GM23248 (cell line): Measurements from ENCODE around the gene ME2. TPM values are rescaled to one million over a fixed set of nuclear protein-coding genes. Genes with fewer than 3 reads are reported as not detected.

Experiments used
- DNase-seq: peaks from one replicate; pipeline ENCODE4 v3.0.0-alpha.2; 2015
- H2AFZ ChIP-seq: fragments of 200-600 bp; sonication (generic); 2 replicates; pipeline ENCODE4 v1.6.1; 2016; ENCODE audit warnings: antibody characterized with exemption
- H3F3A ChIP-seq: fragments of 200-600 bp; sonication (generic); 2 replicates; pipeline ENCODE4 v1.6.1; 2016; ENCODE audit warnings: mild to moderate bottlenecking, antibody characterized with exemption, mixed run types; ENCODE audit not compliant: insufficient read depth
- H3K27ac ChIP-seq: fragments of 200-600 bp; sonication (generic); 2 replicates; pipeline ENCODE4 v1.5.1; 2016; ENCODE audit warnings: mild to moderate bottlenecking
- H3K27me3 ChIP-seq: fragments of 200-600 bp; sonication (generic); replicated peaks from 2 replicates; pipeline ENCODE4 v1.6.1; 2016; ENCODE audit warnings: mild to moderate bottlenecking; ENCODE audit not compliant: insufficient read depth
- H3K36me3 ChIP-seq: fragments of 200-600 bp; sonication (generic); 2 replicates; pipeline ENCODE4 v1.6.1; 2016; ENCODE audit warnings: low read depth, mild to moderate bottlenecking
- H3K4me1 ChIP-seq: fragments of 200-600 bp; sonication (generic); 2 replicates; pipeline ENCODE4 v1.6.1; 2016; ENCODE audit warnings: mild to moderate bottlenecking; ENCODE audit not compliant: insufficient read depth
- H3K4me2 ChIP-seq: fragments of 200-600 bp; sonication (generic); one replicate; pipeline ENCODE4 v1.6.1; 2016; ENCODE audit warnings: mild to moderate bottlenecking; ENCODE audit not compliant: unreplicated experiment
- H3K4me3 ChIP-seq: fragments of 200-600 bp; sonication (generic); 2 replicates; pipeline ENCODE4 v1.5.1; 2016; ENCODE audit warnings: mild to moderate bottlenecking
- H3K79me2 ChIP-seq: fragments of 200-600 bp; sonication (generic); 2 replicates; pipeline ENCODE4 v1.6.1; 2016; ENCODE audit warnings: mild to moderate bottlenecking; ENCODE audit not compliant: insufficient read depth
- H3K9ac ChIP-seq: fragments of 200-600 bp; sonication (generic); 2 replicates; pipeline ENCODE4 v1.6.1; 2016; ENCODE audit warnings: mild to moderate bottlenecking
- H3K9me2 ChIP-seq: fragments of 200-600 bp; sonication (generic); 2 replicates; pipeline ENCODE4 v1.6.1; 2016; ENCODE audit warnings: mixed run types, mild to moderate bottlenecking, moderate library complexity; ENCODE audit not compliant: insufficient read depth
- H3K9me3 ChIP-seq: fragments of 200-600 bp; sonication (generic); one replicate; pipeline ENCODE4 v1.6.1; 2017; ENCODE audit warnings: low read depth
- H4K20me1 ChIP-seq: fragments of 200-600 bp; sonication (generic); 2 replicates; pipeline ENCODE4 v1.6.0; 2016; ENCODE audit not compliant: insufficient read depth
- EZH2 ChIP-seq: fragments of 200-600 bp; sonication (generic); IDR thresholded peaks from 2 replicates; pipeline ENCODE4 v1.6.1; 2018; ENCODE audit warnings: antibody characterized with exemption, mild to moderate bottlenecking; ENCODE audit not compliant: insufficient read depth, poor library complexity, severe bottlenecking
- EZH2phosphoT487 ChIP-seq: fragments of 200-600 bp; sonication (generic); IDR thresholded peaks from 2 replicates; pipeline ENCODE4 v1.6.1; 2018; ENCODE audit warnings: antibody characterized with exemption, moderate library complexity, mild to moderate bottlenecking, low read depth; ENCODE audit not compliant: insufficient read depth
- WGBS, 2 experiments: methylation state at CpG; one replicate each; pipeline ENCODE4 v1.1.6; 2015 to 2017; ENCODE audit warnings: low lambda C conversion rate in 2 of 2, low coverage in 1 of 2; ENCODE audit errors: missing lambda C conversion rate in 2 of 2; 5-methylcytosine and 5-hydroxymethylcytosine counted together
- in situ Hi-C: fragments of 300-500 bp; cut with MboI; formaldehyde crosslinking; loops from 2 replicates; pipeline ENCODE4 v1.15.0; 2020
- polyA plus RNA-seq: library from polyadenylated mRNA; unstranded; fragments of >200 nt; fragmentation: Nextera tagmentation; extraction: Ambion mirVana; gene quantifications from 2 replicates; pipeline ENCODE4 v1.2.1, GENCODE V29; 2016
- total RNA-seq: library from RNA; depleted of rRNA; stranded (reverse); fragments of >200 nt; shearing (Covaris generic); gene quantifications from 2 replicates; pipeline ENCODE4 v1.2.3, GENCODE V29; 2014

ME2 gene
- total and polyA plus RNA-seq, 2 experiments from 2014 or later, result 24.1 to 32.2 TPM

DNA sequence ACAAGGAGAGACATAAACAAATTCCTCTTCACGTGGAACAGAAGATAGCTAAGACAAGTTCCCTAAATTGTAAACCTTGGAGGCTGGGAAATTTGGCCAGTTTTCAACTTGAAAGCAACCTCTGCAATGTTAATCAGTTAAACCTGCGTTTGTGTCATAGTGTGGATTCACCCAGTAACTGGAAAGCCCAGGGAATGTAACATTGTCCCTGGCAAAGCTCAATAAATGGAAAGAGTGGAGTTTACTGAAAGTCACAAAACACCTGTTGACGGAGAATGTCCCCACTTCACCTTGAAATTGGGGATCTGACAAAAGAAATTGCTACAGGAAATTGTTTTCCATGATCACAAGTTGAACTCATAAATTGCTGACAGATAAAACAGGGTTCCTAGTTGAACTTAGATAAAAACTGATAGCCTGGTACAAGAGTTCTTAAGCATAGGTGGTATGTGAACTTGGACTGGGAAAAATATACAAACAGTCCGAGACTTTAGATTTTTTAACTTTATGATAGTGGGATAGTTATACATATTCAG, 15.0 kb upstream of the ME2 start:
- in situ Hi-C loops, result no loop called here
- H3K27ac ChIP-seq, result no peak overlapping the region
- no peak overlapping the region for H3K4me2 ChIP-seq
- H4K20me1 ChIP-seq, result no peaks in the 10 kb centered on the region
- H2AFZ ChIP-seq, result no peak overlapping the region
- peaks cover 3% of the 10 kb centered on the region; the same call in 1 of the 2 replicates for H3F3A ChIP-seq
- no peak for DNase-seq
- no peak overlapping the region for H3K9ac ChIP-seq
- no peaks in the 10 kb centered on the region for H3K27me3 ChIP-seq
- H3K9me2 ChIP-seq, result no peaks in the 10 kb centered on the region
- no peak for TF ChIP-seq EZH2phosphoT487
- TF ChIP-seq EZH2, result no peak
- H3K4me1 ChIP-seq, result peaks cover 16% of the 10 kb centered on the region
- no peaks in the 10 kb centered on the region for H3K36me3 ChIP-seq
- no peaks in the 10 kb centered on the region for H3K79me2 ChIP-seq
- 55 to 61% methylated on average over 4 of the region's 4 CpGs for WGBS, 2 experiments
- H3K9me3 ChIP-seq, result no peaks in the 10 kb centered on the region
- H3K4me3 ChIP-seq, result no peak overlapping the region

DNA sequence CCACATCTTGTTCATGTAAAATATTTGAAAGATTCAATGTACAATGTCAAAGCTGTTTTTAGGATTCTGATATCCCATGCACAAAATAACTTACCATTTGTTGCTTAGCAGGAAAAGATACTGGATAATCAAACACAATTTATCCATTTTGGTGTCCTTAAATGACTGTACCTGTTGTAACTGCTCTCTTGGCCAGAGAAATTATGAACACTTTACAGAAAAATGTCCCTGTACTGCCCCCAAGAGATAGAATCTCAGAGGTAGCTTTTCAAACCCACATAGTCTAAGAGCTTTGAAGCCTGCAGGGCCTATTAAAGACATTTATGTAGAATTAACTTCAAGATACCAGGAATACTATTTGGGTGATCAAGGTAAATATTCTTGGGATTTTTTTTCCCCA, 12.2 kb upstream of the ME2 start:
- H3K4me3 ChIP-seq, result no peak overlapping the region
- TF ChIP-seq EZH2 (no peak), EZH2phosphoT487 (no peak)
- no peaks in the 10 kb centered on the region for H3K27me3 ChIP-seq
- no peak overlapping the region for H2AFZ ChIP-seq
- no peaks in the 10 kb centered on the region for H4K20me1 ChIP-seq
- H3K9ac ChIP-seq, result no peak overlapping the region
- peaks cover 16% of the 10 kb centered on the region for H3F3A ChIP-seq
- no peak overlapping the region for H3K27ac ChIP-seq
- in situ Hi-C loops, result no loop called here
- peaks cover 15% of the 10 kb centered on the region for H3K4me1 ChIP-seq
- no peaks in the 10 kb centered on the region for H3K9me2 ChIP-seq
- H3K4me2 ChIP-seq, result no peak overlapping the region
- H3K9me3 ChIP-seq, result no peaks in the 10 kb centered on the region
- no peaks in the 10 kb centered on the region for H3K79me2 ChIP-seq
- DNase-seq, result peak; percentile 34
- no peaks in the 10 kb centered on the region for H3K36me3 ChIP-seq

DNA sequence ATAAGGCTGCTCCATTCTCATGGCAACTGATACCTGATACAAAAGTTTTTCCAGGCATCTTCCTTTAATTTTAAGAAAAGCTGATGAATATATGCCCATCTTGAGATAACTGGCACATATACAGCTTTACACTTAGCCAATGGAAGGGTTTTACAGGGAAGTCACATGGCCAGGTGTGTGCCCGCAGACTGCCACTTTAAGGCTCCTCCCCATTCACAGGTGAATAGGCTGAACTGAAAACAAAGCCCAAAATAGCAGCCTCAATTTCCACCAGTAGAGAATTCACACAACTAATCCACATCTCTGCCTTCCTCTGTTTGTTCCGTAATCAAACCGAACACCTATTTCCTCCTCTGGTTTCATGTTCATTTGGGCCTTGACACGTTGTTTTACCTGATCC, 9.8 kb upstream of the ME2 start:
- 96 to 97% methylated on average over 4 of the region's 4 CpGs for WGBS, 2 experiments
- no peak overlapping the region for H2AFZ ChIP-seq
- no peak overlapping the region for H3K4me3 ChIP-seq
- in situ Hi-C loops, result no loop called here
- TF ChIP-seq EZH2phosphoT487, result no peak
- no peak for TF ChIP-seq EZH2
- no peak overlapping the region for H3K9ac ChIP-seq
- H3K27me3 ChIP-seq, result no peaks in the 10 kb centered on the region
- no peaks in the 10 kb centered on the region for H3K9me3 ChIP-seq
- peaks cover 16% of the 10 kb centered on the region for H3F3A ChIP-seq
- no peak overlapping the region for H3K4me2 ChIP-seq
- no peaks in the 10 kb centered on the region for H3K36me3 ChIP-seq
- no peak for DNase-seq
- H3K4me1 ChIP-seq, result peaks cover 15% of the 10 kb centered on the region
- H3K9me2 ChIP-seq, result no peaks in the 10 kb centered on the region
- no peak overlapping the region for H3K27ac ChIP-seq
- no peaks in the 10 kb centered on the region for H4K20me1 ChIP-seq
- no peaks in the 10 kb centered on the region for H3K79me2 ChIP-seq

DNA sequence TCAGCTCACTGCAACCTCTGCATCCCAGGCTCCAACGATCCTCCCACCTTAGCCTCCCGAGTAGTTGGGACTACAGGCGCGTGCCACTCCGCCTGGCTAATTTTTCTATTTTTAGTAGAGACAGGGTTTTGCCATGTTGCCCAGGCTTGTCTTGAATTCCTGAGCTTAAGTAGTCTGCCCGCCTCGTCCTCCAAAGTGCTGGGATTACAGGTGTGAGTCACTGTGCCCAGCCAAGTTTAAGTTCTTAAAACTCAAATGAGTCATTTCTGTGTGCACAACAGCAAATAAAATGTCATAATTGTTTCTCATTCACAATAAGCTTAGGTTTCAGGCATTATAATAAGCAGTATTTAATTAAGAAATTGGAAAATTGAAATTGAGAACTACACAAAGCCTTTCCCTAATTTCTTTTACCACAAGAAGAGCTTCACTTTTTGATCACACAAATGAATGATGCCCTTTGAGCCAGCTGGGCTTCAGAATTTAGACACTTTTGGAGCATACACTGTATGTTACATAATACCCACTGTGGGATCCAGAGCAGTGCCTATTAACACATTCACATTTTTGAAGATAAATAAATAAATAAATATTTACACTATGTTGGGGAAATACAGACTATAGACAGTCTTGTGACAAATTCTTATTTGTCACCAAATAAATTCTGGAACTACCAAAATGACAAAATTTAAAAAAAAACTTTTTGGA, 8.6 kb upstream of the ME2 start:
- H3F3A ChIP-seq, result peaks cover 16% of the 10 kb centered on the region
- peaks cover 15% of the 10 kb centered on the region for H3K4me1 ChIP-seq
- H3K36me3 ChIP-seq, result no peaks in the 10 kb centered on the region
- peak overlapping the region; percentile 28; the same call in 1 of the 2 replicates for H3K27ac ChIP-seq
- no peak overlapping the region for H3K9ac ChIP-seq
- WGBS, 2 experiments, result 54 to 61% methylated on average over 7 of the region's 7 CpGs
- peak; percentile 89 for DNase-seq
- H3K79me2 ChIP-seq, result no peaks in the 10 kb centered on the region
- no peak overlapping the region for H3K4me2 ChIP-seq
- no peak overlapping the region for H2AFZ ChIP-seq
- in situ Hi-C loops, result no loop called here
- no peaks in the 10 kb centered on the region for H4K20me1 ChIP-seq
- H3K4me3 ChIP-seq, result no peak overlapping the region
- H3K9me3 ChIP-seq, result no peaks in the 10 kb centered on the region
- no peaks in the 10 kb centered on the region for H3K27me3 ChIP-seq
- no peak for TF ChIP-seq EZH2
- no peak for TF ChIP-seq EZH2phosphoT487
- no peaks in the 10 kb centered on the region for H3K9me2 ChIP-seq

DNA sequence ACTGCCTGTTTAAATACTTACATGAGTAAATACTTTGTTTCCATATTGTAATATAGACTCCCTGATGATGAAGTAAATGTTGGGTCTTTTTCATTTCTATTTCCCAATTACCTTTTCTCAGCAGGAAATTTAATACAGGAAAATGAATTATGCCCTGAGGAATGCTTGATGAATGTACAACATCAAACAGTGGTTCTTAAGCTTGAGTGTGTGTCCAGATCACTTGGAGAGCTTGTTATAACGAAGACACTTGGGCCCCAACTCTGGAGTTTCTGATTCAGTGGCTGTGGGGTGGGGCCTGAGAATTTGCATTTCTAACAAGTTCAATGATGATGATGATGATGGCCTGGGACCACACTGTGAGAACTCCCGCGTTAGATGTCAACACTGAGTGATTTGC, 7.1 kb upstream of the ME2 start:
- Histone ChIP-seq H3K9ac (no peak overlapping the region), H2AFZ (no peak overlapping the region), H3F3A (peaks cover 16% of the 10 kb centered on the region), H3K36me3 (no peaks in the 10 kb centered on the region), H3K79me2 (no peaks in the 10 kb centered on the region), H3K27me3 (no peaks in the 10 kb centered on the region), H3K9me3 (no peaks in the 10 kb centered on the region), H3K4me1 (peaks cover 15% of the 10 kb centered on the region), H4K20me1 (no peaks in the 10 kb centered on the region), H3K9me2 (no peaks in the 10 kb centered on the region), H3K4me3 (no peak overlapping the region), H3K4me2 (no peak overlapping the region), H3K27ac (no peak overlapping the region)
- no peak for TF ChIP-seq EZH2phosphoT487
- no peak for TF ChIP-seq EZH2
- WGBS, 2 experiments, result 71 to 84% methylated on average over 3 of the region's 3 CpGs
- DNase-seq, result no peak
- in situ Hi-C loops, result no loop called here
